Uterus (tissue), 2 donors: Measurements from ENCODE around the gene KCNN2.

ENCODE experiments used
- CTCF ChIP-seq, 4 experiments: fragments of 200-600 bp in 2 of 4; fragments of 450-650 bp in 2 of 4; sonication (generic) in 2 of 4; IDR thresholded peaks; one replicate each; pipeline ENCODE4 v1.5.1; 2016 to 2019; ENCODE audit warnings: antibody characterized with exemption in 4 of 4, mild to moderate bottlenecking in 2 of 4, moderate library complexity in 1 of 4
- POLR2A ChIP-seq, 2 donors: fragments of 450-650 bp; IDR thresholded peaks; one replicate each; pipeline ENCODE4 v1.6.1; 2016; ENCODE audit warnings: antibody characterized with exemption in 2 of 2, mild to moderate bottlenecking in 1 of 2, moderate library complexity in 1 of 2

GRCh38 chr5:114387433-114387832, 25.6 kb downstream of the KCNN2 start:
- TF ChIP-seq CTCF (IDR thresholded peaks at IDR 0.05) (no peak), POLR2A (IDR thresholded peaks at IDR 0.05) (no peak)
